PC-9 (cell line): ENCODE data around the gene NYNRIN.

Source experiments
- CTCF ChIP-seq: fragments of 200-600 bp; sonication (generic); conservative IDR thresholded peaks from 2 replicates; pipeline ENCODE4 v1.6.1; 2017; ENCODE audit warnings: mixed run types, antibody characterized with exemption, mild to moderate bottlenecking, moderate library complexity
- EZH2 ChIP-seq: fragments of 200-600 bp; sonication (generic); IDR thresholded peaks from 2 replicates; pipeline ENCODE4 v1.8.0; 2017; ENCODE audit warnings: antibody characterized with exemption, low read depth

GRCh38 chr14:24388474-24389179 is 10.2 kb upstream of the NYNRIN start:
- TF ChIP-seq CTCF (no peak), EZH2 (no peak)
